H1 (cell line): ENCODE results near the gene CIPC. TPM values are rescaled to one million over a fixed set of nuclear protein-coding genes. Genes with fewer than 3 reads are reported as not detected.

Experiments
- CTCF ChIA-PET: fragments of 300-600 bp; sonication (Branson Sonifier 250); formaldehyde crosslinking; loops from one replicate; lab custom pipeline; 2021; ENCODE audit not compliant: partially characterized antibody; lab: Charles Lee
- POLR2A ChIA-PET: fragments of 300-600 bp; sonication (Branson Sonifier 250); formaldehyde crosslinking; loops from one replicate; lab custom pipeline; 2021; ENCODE audit warnings: inconsistent platforms; ENCODE audit not compliant: partially characterized antibody; lab: Charles Lee
- DNase-seq, 2 experiments: peaks; one replicate each; pipeline versions ENCODE4 v3.0.0 to v3.0.0-alpha.2; 2010 to 2022; ENCODE audit warnings: low spot score in 2 of 2, low read depth in 1 of 2, mixed read lengths in 1 of 2
- FAIRE-seq: peaks from 2 replicates; lab custom pipeline; 2011; peaks lifted over from hg19 to GRCh38; lab: Jason Lieb, UNC
- H2AFZ ChIP-seq: 2 replicates; pipeline ENCODE4 v1.8.1; 2012; ENCODE audit warnings: low read length, inconsistent platforms
- H2AK5ac ChIP-seq: 2 replicates; pipeline ENCODE4 v1.6.1; 2013; ENCODE audit warnings: low read depth, low read length
- H2BK120ac ChIP-seq: replicated peaks from 2 replicates; pipeline ENCODE3; 2013; ENCODE audit warnings: low read depth, low read length, inconsistent platforms
- H2BK12ac ChIP-seq: 2 replicates; pipeline ENCODE4 v1.6.1; 2013; ENCODE audit warnings: low read depth, low read length
- H2BK15ac ChIP-seq: 2 replicates; pipeline ENCODE4 v1.6.1; 2013; ENCODE audit warnings: low read length
- H2BK20ac ChIP-seq: 2 replicates; pipeline ENCODE4 v1.6.1; 2013; ENCODE audit warnings: low read length
- H2BK5ac ChIP-seq: 2 replicates; pipeline ENCODE4 v1.6.1; 2013; ENCODE audit warnings: low read depth, low read length
- H3K14ac ChIP-seq: 2 replicates; pipeline ENCODE4 v1.6.1; 2013; ENCODE audit warnings: inconsistent platforms; ENCODE audit not compliant: insufficient read length
- H3K18ac ChIP-seq: 2 replicates; pipeline ENCODE4 v1.6.1; 2013; ENCODE audit warnings: low read length; ENCODE audit errors: extremely low read depth
- H3K23ac ChIP-seq: 2 replicates; pipeline ENCODE4 v1.6.1; 2013; ENCODE audit warnings: inconsistent platforms; ENCODE audit not compliant: insufficient read length
- H3K23me2 ChIP-seq: 2 replicates; pipeline ENCODE4 v1.6.1; 2013; ENCODE audit warnings: low read depth, low read length
- H3K27ac ChIP-seq: 2 replicates; pipeline ENCODE4 v1.6.1; 2011; ENCODE audit warnings: low read depth, low read length, inconsistent platforms
- H3K27me3 ChIP-seq, 4 experiments: replicated peaks in 1 of 4; 1 replicate in 1 of 4; 2 replicates in 3 of 4; pipeline versions ENCODE4 v1.6.1 to v1.8.1; 2011 to 2013; ENCODE audit warnings: low read length in 3 of 4, mild to moderate bottlenecking in 3 of 4, inconsistent platforms in 2 of 4, mixed read lengths in 2 of 4, moderate library complexity in 1 of 4; ENCODE audit not compliant: control insufficient read depth in 3 of 4, insufficient read depth in 3 of 4; ENCODE audit errors: extremely low read depth in 1 of 4
- H3K36me3 ChIP-seq, 4 experiments: 2 replicates each; pipeline versions ENCODE4 v1.6.1 to v1.8.1; 2011 to 2013; ENCODE audit warnings: mild to moderate bottlenecking in 4 of 4, low read length in 3 of 4, moderate library complexity in 2 of 4, control low read depth in 1 of 4, inconsistent platforms in 1 of 4; ENCODE audit not compliant: insufficient read depth in 4 of 4, control insufficient read depth in 2 of 4
- H3K4ac ChIP-seq: replicated peaks from 2 replicates; pipeline ENCODE3; 2013; ENCODE audit warnings: low read length, low read depth, mixed read lengths, inconsistent platforms; ENCODE audit not compliant: insufficient read length
- H3K4me1 ChIP-seq, 4 experiments: replicated peaks in 1 of 4; 1 replicate in 1 of 4; 2 replicates in 3 of 4; pipeline versions ENCODE4 v1.6.1 to v1.8.1; 2011 to 2013; ENCODE audit warnings: low read length in 3 of 4, inconsistent platforms in 2 of 4, mixed read lengths in 1 of 4; ENCODE audit not compliant: insufficient read depth in 4 of 4, control insufficient read depth in 3 of 4
- H3K4me2 ChIP-seq, 2 experiments: 2 replicates each; pipeline versions ENCODE4 v1.6.1 to v1.8.1; 2011 to 2013; ENCODE audit warnings: low read depth in 2 of 2, low read length in 2 of 2, control low read depth in 1 of 2, inconsistent platforms in 1 of 2, mild to moderate bottlenecking in 1 of 2; ENCODE audit not compliant: insufficient read depth in 1 of 2
- H3K4me3 ChIP-seq, 4 experiments: fragments of 200-600, 300-600 bp in 1 of 4; sonication (generic), shearing (Covaris generic), sonication (Bioruptor Twin) in 1 of 4; 2 replicates each; pipeline versions ENCODE4 v1.5.1 to v1.8.1; 2011 to 2016; ENCODE audit warnings: low read length in 4 of 4, low read depth in 3 of 4, control low read depth in 2 of 4, inconsistent platforms in 2 of 4, mild to moderate bottlenecking in 2 of 4, mixed read lengths in 1 of 4, moderate library complexity in 1 of 4; ENCODE audit not compliant: insufficient read depth in 2 of 4; ENCODE audit errors: extremely low read depth in 1 of 4
- H3K56ac ChIP-seq: replicated peaks from 2 replicates; pipeline ENCODE3; 2013; ENCODE audit warnings: low read depth, mild to moderate bottlenecking, mixed read lengths, low read length, inconsistent platforms; ENCODE audit not compliant: insufficient read length
- H3K79me1 ChIP-seq: 2 replicates; pipeline ENCODE4 v1.6.1; 2013; ENCODE audit warnings: low read depth, low read length, control low read depth
- H3K79me2 ChIP-seq, 2 experiments: 2 replicates each; pipeline versions ENCODE4 v1.6.1 to v1.8.1; 2012 to 2013; ENCODE audit warnings: low read length in 2 of 2, mild to moderate bottlenecking in 2 of 2, inconsistent platforms in 1 of 2; ENCODE audit not compliant: insufficient read depth in 2 of 2, control insufficient read depth in 1 of 2
- H3K9ac ChIP-seq, 4 experiments: replicated peaks in 1 of 4; 1 replicate in 1 of 4; 2 replicates in 3 of 4; pipeline versions ENCODE4 v1.6.1 to v1.8.1; 2011 to 2013; ENCODE audit warnings: low read depth in 3 of 4, low read length in 3 of 4, control low read depth in 2 of 4, mild to moderate bottlenecking in 2 of 4, moderate library complexity in 2 of 4, inconsistent platforms in 1 of 4; ENCODE audit errors: extremely low read depth in 1 of 4
- H3K9me3 ChIP-seq, 2 experiments: 2 replicates each; pipeline versions ENCODE4 v1.6.1 to v1.8.1; 2012 to 2013; ENCODE audit warnings: mild to moderate bottlenecking in 2 of 2, moderate library complexity in 2 of 2, control low read depth in 1 of 2, inconsistent platforms in 1 of 2, low read depth in 1 of 2, low read length in 1 of 2, mixed read lengths in 1 of 2; ENCODE audit not compliant: insufficient read depth in 2 of 2
- H4K20me1 ChIP-seq, 2 experiments: replicated peaks in 1 of 2; 2 replicates each; pipeline versions ENCODE3 to v1.8.1; 2011 to 2013; ENCODE audit warnings: inconsistent platforms in 2 of 2, low read length in 2 of 2, mild to moderate bottlenecking in 1 of 2; ENCODE audit not compliant: insufficient read depth in 2 of 2, control insufficient read depth in 1 of 2
- H4K5ac ChIP-seq: 2 replicates; pipeline ENCODE4 v1.6.1; 2013; ENCODE audit warnings: low read length, low read depth, mixed read lengths, inconsistent platforms; ENCODE audit not compliant: insufficient read length
- H4K8ac ChIP-seq: 2 replicates; pipeline ENCODE4 v1.8.0; 2013; ENCODE audit warnings: mild to moderate bottlenecking, moderate library complexity, low read length, inconsistent platforms; ENCODE audit not compliant: insufficient read depth; ENCODE audit errors: extremely low read depth
- H4K91ac ChIP-seq: replicated peaks from 2 replicates; pipeline ENCODE3; 2013; ENCODE audit warnings: low read length, mixed read lengths, inconsistent platforms; ENCODE audit not compliant: insufficient read length
- GTF2F1 ChIP-seq: IDR thresholded peaks from 2 replicates; pipeline ENCODE4 v1.6.1; 2012; ENCODE audit warnings: low read depth, low read length, improper control_type of control experiment, borderline replicate concordance
- NANOG ChIP-seq: IDR thresholded peaks from 2 replicates; pipeline ENCODE4 v1.6.1; 2011; ENCODE audit warnings: low read length, low read depth, mild to moderate bottlenecking, inconsistent platforms; ENCODE audit not compliant: insufficient read depth, poor library complexity, severe bottlenecking
- POLR2A ChIP-seq, 2 experiments: IDR thresholded peaks; 1 replicate in 1 of 2; 2 replicates in 1 of 2; pipeline ENCODE4 v1.6.1; 2011; ENCODE audit warnings: low read depth in 2 of 2, low read length in 2 of 2, mild to moderate bottlenecking in 2 of 2; ENCODE audit errors: control extremely low read depth in 1 of 2
- RAD21 ChIP-seq, 2 experiments: IDR thresholded peaks in 1 of 2; conservative IDR thresholded peaks in 1 of 2; 2 replicates each; pipeline ENCODE4 v1.6.1; 2011; ENCODE audit warnings: low read depth in 2 of 2, low read length in 2 of 2, improper control_type of control experiment in 1 of 2, inconsistent platforms in 1 of 2, mild to moderate bottlenecking in 1 of 2, moderate library complexity in 1 of 2
- SAP30 ChIP-seq: fragments of 300-600 bp; sonication (generic); IDR thresholded peaks from 2 replicates; pipeline ENCODE4 v1.7.1; 2012; ENCODE audit warnings: low read length, moderate library complexity, mild to moderate bottlenecking, inconsistent platforms; ENCODE audit not compliant: insufficient read depth, insufficient replicate concordance
- SP1 ChIP-seq: IDR thresholded peaks from 2 replicates; pipeline ENCODE4 v1.6.1; 2011; ENCODE audit warnings: low read depth, low read length
- SP4 ChIP-seq: IDR thresholded peaks from 2 replicates; pipeline ENCODE4 v1.6.1; 2012; ENCODE audit warnings: low read length, inconsistent platforms
- USF2 ChIP-seq: IDR thresholded peaks from 2 replicates; pipeline ENCODE4 v1.6.1; 2011; ENCODE audit warnings: low read length, improper control_type of control experiment
- WGBS, 2 experiments: shearing (Covaris generic) in 1 of 2; methylation state at CpG; one replicate each; pipeline versions ENCODE4 v1.1.6 to v1.1.7; 2013 to 2015; ENCODE audit warnings: low lambda C conversion rate in 2 of 2, mixed read lengths in 2 of 2, inconsistent platforms in 1 of 2, low coverage in 1 of 2, missing lambda C conversion rate in 1 of 2; ENCODE audit not compliant: insufficient replicate concordance in 2 of 2, insufficient coverage in 1 of 2, insufficient read length in 1 of 2; ENCODE audit errors: extremely low coverage in 1 of 2, missing lambda C conversion rate in 1 of 2; 5-methylcytosine and 5-hydroxymethylcytosine counted together
- polyA plus RNA-seq, 7 experiments: library from polyadenylated mRNA; depleted of rRNA in 3 of 7; stranded (reverse) in 5 of 7; unstranded in 2 of 7; fragments of >200 nt in 5 of 7; fragments of 200-250 nt in 2 of 7; gene quantifications; 1 replicate in 5 of 7; 2 replicates in 1 of 7; 4 replicates in 1 of 7; pipeline versions ENCODE4 v1.2.1 to v1.2.3, GENCODE V29; 2011 to 2013; ENCODE audit warnings: missing spikeins in 2 of 7, mixed read lengths in 2 of 7
- total RNA-seq: library from RNA; stranded (reverse); fragmentation: NEBNext Ultra II Directional; extraction: Animal tissue kit (Norgen Biotek cat#: 25700); gene quantifications from 2 replicates; pipeline ENCODE4 v1.2.1, GENCODE V29; 2021

Gene CIPC
- total and polyA plus RNA-seq, 2 of the 8 experiments (the other 6 are each of a cell fraction or from before 2014, with no cell fraction given): 13.9 to 32.7 TPM

- Histone ChIP-seq H2BK5ac (no peak overlapping the region), H3K23ac (no peak overlapping the region), H3K56ac (no peak overlapping the region), H2BK15ac (no peak overlapping the region; the same call in 1 of the 2 replicates), H3K4me1 (peaks cover 0 to 14% (median 11%) of the 10 kb centered on the region in 4 experiments; a peak in 6 of 7 replicates), H4K8ac (no peak overlapping the region), H4K20me1 (no peaks in the 10 kb centered on the region), H3K9ac (no peak overlapping the region), H3K18ac (no peak overlapping the region), H3K4me3 (no peak overlapping the region), H3K27me3 (no peaks in the 10 kb centered on the region), H3K79me1 (no peaks in the 10 kb centered on the region), H2BK20ac (no peak overlapping the region), H4K91ac (no peak overlapping the region), H2BK120ac (no peak overlapping the region), H3K4me2 (no peak overlapping the region), H2BK12ac (no peak overlapping the region), H3K79me2 (no peaks in the 10 kb centered on the region), H3K4ac (no peak overlapping the region), H2AFZ (no peak overlapping the region), H3K36me3 (peaks cover 11 to 34% (median 23%) of the 10 kb centered on the region in 4 experiments), H3K9me3 (no peaks in the 10 kb centered on the region), H3K14ac (no peak overlapping the region), H3K27ac (no peak overlapping the region), H4K5ac (no peak overlapping the region), H3K23me2 (no peaks in the 10 kb centered on the region), H2AK5ac (no peak overlapping the region)
- POLR2A ChIA-PET: interaction anchor here (1.7 to 1.9 kb wide), 2 partner anchors 9 to 20 kb away, joined by 3 to 8 read pairs; no protein-coding TSS in a partner anchor
- TF ChIP-seq SP1: no peak
- no peak for TF ChIP-seq NANOG
- no peak for TF ChIP-seq USF2
- no peak for TF ChIP-seq SP4
- no peak for TF ChIP-seq POLR2A (IDR thresholded peaks at IDR 0.05; ENCODE audit: control extremely low read depth in 1 of 2, low read depth in 2 of 2, low read length in 2 of 2)
- TF ChIP-seq SAP30: no peak
- no peak for TF ChIP-seq GTF2F1
- no peak for TF ChIP-seq RAD21 (IDR thresholded peaks at IDR 0.05 in 1 of 2, conservative IDR thresholded peaks at IDR 0.05 in 1 of 2; ENCODE audit: low read depth in 2 of 2, low read length in 2 of 2)
- no peak for FAIRE-seq
- 91% methylated on average over 4 of the region's 4 CpGs; no CpG with 5 or more reads in 1 of the 2 experiments for WGBS, 2 experiments
- no peak for DNase-seq
- CTCF ChIA-PET: interaction anchor here (1.0 to 56.8 kb wide), 3 partner anchors 6 to 239 kb away, joined by 3 to 1490 read pairs (median 1490); partner anchors contain the start of genes CIPC and ZDHHC22
These were observed 16.6 kb downstream of the CIPC start for GRCh38 chr14:77114609-77115008.
